Measurements from ENCODE around the gene MYBPC1. TPM values are rescaled to one million over a fixed set of nuclear protein-coding genes. Genes with fewer than 3 reads are reported as not detected.

Gene MYBPC1
- total and polyA plus RNA-seq, 2 of the 13 experiments (the other 11 are each of a cell fraction or from before 2014, with no cell fraction given) = 0.31 to 0.53 TPM

- no peak for TF ChIP-seq PHF5A (CRISPR knock-in tag; IDR thresholded peaks at IDR 0.05; ENCODE audit: low read depth, unreplicated experiment)
- no peak for TF ChIP-seq ZNF639 (CRISPR knock-in tag; conservative IDR thresholded peaks at IDR 0.05)
- no peak for TF ChIP-seq ZNF777 (CRISPR knock-in tag; IDR thresholded peaks at IDR 0.05)
- TF ChIP-seq PITX1 (CRISPR knock-in tag; IDR thresholded peaks at IDR 0.05) = no peak
Observed at GRCh38 chr12:101713930-101714329, 119.2 kb downstream of the MYBPC1 start (continued).

GRCh38 chr12:101714877-101715444 is 120.2 kb downstream of the MYBPC1 start:
- WGBS (ENCODE audit: low lambda C conversion rate) = 95% methylated on average over 3 of the region's 3 CpGs
- TF ChIP-seq PITX1 (CRISPR knock-in tag; IDR thresholded peaks at IDR 0.05) = no peak
- TF ChIP-seq RBM22 (optimal IDR thresholded peaks at IDR 0.05; ENCODE audit: low read length) = peak; percentile 81
- no TSS peak for BruUV-seq (replicated peaks)
- H3K9ac ChIP-seq (ENCODE audit: insufficient read depth, low read depth, low read length) = no peak overlapping the region
- H3K27me3 ChIP-seq (ENCODE audit: control insufficient read depth in 1 of 2, insufficient read depth in 2 of 2, low read length in 2 of 2) = no peaks in the 10 kb centered on the region; a peak in 1 of 5 replicates
- intact Hi-C loops (cut with micrococcal nuclease; ENCODE audit: unreplicated experiment) = loop anchor here (5.0 kb wide), 2 partner anchors 43 to 98 kb away; no protein-coding TSS in a partner anchor
- peaks cover 10% of the 10 kb centered on the region for H4K20me1 ChIP-seq (ENCODE audit: insufficient read depth, low read length)
- ATAC-seq (no peak), FAIRE-seq (no peak), DNase-seq (ENCODE audit: low spot score) (no peak)
- H3K4me1 ChIP-seq (ENCODE audit: insufficient read depth, low read length) = peaks cover 47% of the 10 kb centered on the region
- H3K9me3 ChIP-seq (ENCODE audit: low read length) = no peaks in the 10 kb centered on the region
- no peak overlapping the region for H2AFZ ChIP-seq (ENCODE audit: low read length)
- H3K36me3 ChIP-seq (replicated peaks in 1 of 2; ENCODE audit: control insufficient read depth in 1 of 2, insufficient read depth in 2 of 2, low read length in 2 of 2) = peaks cover 5 to 40% of the 10 kb centered on the region in 2 experiments
- in situ Hi-C loops (cut with HindIII; ENCODE audit: extremely low pct_ligation_motif_present, low pct_unique_long_range_greater_than_20kb) = no loop called here
- H3K27ac ChIP-seq (ENCODE audit: extremely low read length, insufficient read depth, low read length) = peak overlapping the region; percentile 2
- H3K4me2 ChIP-seq (ENCODE audit: low read depth, low read length) = no peak overlapping the region
- peaks cover 82% of the 10 kb centered on the region for H3K79me2 ChIP-seq (ENCODE audit: insufficient read depth, low read length)
- ChIA-PET CTCF (ENCODE audit: low intra/inter-chr PET ratio, low total read pairs) (no interaction called here), POLR2A (no interaction called here)
- H3K4me3 ChIP-seq (replicated peaks in 1 of 3; ENCODE audit: insufficient read depth in 1 of 3, low read depth in 2 of 3, low read length in 3 of 3) = no peak overlapping the region

- H3K9ac ChIP-seq (ENCODE audit: insufficient read depth, low read depth, low read length) = no peak overlapping the region
- peaks cover 5% of the 10 kb centered on the region for H3K4me1 ChIP-seq (ENCODE audit: insufficient read depth, low read length)
- H2AFZ ChIP-seq (ENCODE audit: low read length) = no peak overlapping the region
- no peaks in the 10 kb centered on the region; a peak in 1 of 5 replicates for H3K27me3 ChIP-seq (ENCODE audit: control insufficient read depth in 1 of 2, insufficient read depth in 2 of 2, low read length in 2 of 2)
- ChIA-PET POLR2A (no interaction called here), CTCF (ENCODE audit: low intra/inter-chr PET ratio, low total read pairs) (no interaction called here)
- no peak overlapping the region for H3K27ac ChIP-seq (ENCODE audit: extremely low read length, insufficient read depth, low read length)
- no peak for DNase-seq (ENCODE audit: low spot score)
- peaks cover 7 to 64% of the 10 kb centered on the region in 2 experiments for H3K36me3 ChIP-seq (replicated peaks in 1 of 2; ENCODE audit: control insufficient read depth in 1 of 2, insufficient read depth in 2 of 2, low read length in 2 of 2)
- intact Hi-C loops (cut with micrococcal nuclease; ENCODE audit: unreplicated experiment) = no loop called here
- in situ Hi-C loops (cut with HindIII; ENCODE audit: extremely low pct_ligation_motif_present, low pct_unique_long_range_greater_than_20kb) = no loop called here
- FAIRE-seq = no peak
- no peaks in the 10 kb centered on the region for H4K20me1 ChIP-seq (ENCODE audit: insufficient read depth, low read length)
- H3K4me2 ChIP-seq (ENCODE audit: low read depth, low read length) = no peak overlapping the region
- TF ChIP-seq ARNT2 (CRISPR knock-in tag; IDR thresholded peaks at IDR 0.05; ENCODE audit: low read depth) (no peak), HOXA3 (CRISPR knock-in tag; IDR thresholded peaks at IDR 0.05) (no peak), PLRG1 (conservative IDR thresholded peaks at IDR 0.05) (no peak), ZNF274 (CRISPR knock-in tag; IDR thresholded peaks at IDR 0.05) (no peak), ZNF337 (CRISPR knock-in tag; IDR thresholded peaks at IDR 0.05; ENCODE audit: borderline replicate concordance, low read depth) (no peak), ZBTB25 (CRISPR knock-in tag; IDR thresholded peaks at IDR 0.05) (no peak), ZNF775 (CRISPR knock-in tag; IDR thresholded peaks at IDR 0.05; ENCODE audit: borderline replicate concordance) (no peak), ZNF570 (CRISPR knock-in tag; IDR thresholded peaks at IDR 0.05; ENCODE audit: borderline replicate concordance) (no peak), REL (CRISPR knock-in tag; conservative IDR thresholded peaks at IDR 0.05) (no peak), ZNF354B (CRISPR knock-in tag; IDR thresholded peaks at IDR 0.05) (no peak)
- no peak for ATAC-seq
- no peaks in the 10 kb centered on the region for H3K9me3 ChIP-seq (ENCODE audit: low read length)
- no TSS peak for BruUV-seq (replicated peaks)
- no peak overlapping the region for H3K4me3 ChIP-seq (replicated peaks in 1 of 3; ENCODE audit: insufficient read depth in 1 of 3, low read depth in 2 of 3, low read length in 3 of 3)
- peaks cover 36% of the 10 kb centered on the region for H3K79me2 ChIP-seq (ENCODE audit: insufficient read depth, low read length)
Observed at GRCh38 chr12:101719566-101719965, 124.8 kb downstream of the MYBPC1 start.
